Hematopoietic multipotent progenitor cell treated with erythropoietin and hydrocortisone succinate and interleukin-3 and kit ligand, for 4 days (in vitro differentiated cells): ENCODE measurements around the gene FMNL3.
A peak's percentile ranks its signal among the peaks of the same experiment; 100 is the strongest.

Experiments
- DNase-seq: peaks from one replicate; pipeline ENCODE4 v3.0.0-alpha.2; 2015

FMNL3 gene

DNA sequence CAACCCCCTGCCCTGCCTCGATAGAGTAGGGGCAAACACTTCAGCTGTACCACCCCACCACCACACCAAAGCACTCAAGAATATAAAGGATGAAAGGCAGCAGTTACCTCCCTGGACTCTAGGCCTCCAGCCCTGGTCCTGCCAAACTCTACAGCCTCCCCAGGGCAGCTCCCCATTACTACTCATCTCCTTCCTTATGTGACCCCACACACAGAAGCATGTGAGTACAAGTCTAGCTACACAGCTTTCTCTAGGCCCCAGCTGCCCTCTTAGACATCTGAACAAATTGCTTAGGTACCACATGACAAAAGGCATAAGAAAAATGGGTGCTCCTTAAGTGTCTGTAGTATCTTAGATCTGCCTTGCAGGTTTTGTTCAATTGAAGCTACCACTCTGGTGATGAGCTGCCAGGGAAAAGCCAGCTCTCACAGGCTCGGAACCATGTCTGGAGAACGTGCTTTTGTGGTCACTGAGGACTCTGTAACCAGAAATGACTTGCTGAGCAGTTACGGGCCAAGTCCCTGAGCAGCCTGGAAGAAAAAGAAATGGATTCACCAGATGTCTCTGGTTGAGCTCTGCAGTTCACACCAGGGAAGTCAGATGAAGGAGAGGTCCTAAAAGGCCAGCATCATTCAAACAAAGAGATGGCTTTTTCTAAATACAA lies 32.8 kb downstream of the FMNL3 start:
- DNase-seq = no peak

DNA sequence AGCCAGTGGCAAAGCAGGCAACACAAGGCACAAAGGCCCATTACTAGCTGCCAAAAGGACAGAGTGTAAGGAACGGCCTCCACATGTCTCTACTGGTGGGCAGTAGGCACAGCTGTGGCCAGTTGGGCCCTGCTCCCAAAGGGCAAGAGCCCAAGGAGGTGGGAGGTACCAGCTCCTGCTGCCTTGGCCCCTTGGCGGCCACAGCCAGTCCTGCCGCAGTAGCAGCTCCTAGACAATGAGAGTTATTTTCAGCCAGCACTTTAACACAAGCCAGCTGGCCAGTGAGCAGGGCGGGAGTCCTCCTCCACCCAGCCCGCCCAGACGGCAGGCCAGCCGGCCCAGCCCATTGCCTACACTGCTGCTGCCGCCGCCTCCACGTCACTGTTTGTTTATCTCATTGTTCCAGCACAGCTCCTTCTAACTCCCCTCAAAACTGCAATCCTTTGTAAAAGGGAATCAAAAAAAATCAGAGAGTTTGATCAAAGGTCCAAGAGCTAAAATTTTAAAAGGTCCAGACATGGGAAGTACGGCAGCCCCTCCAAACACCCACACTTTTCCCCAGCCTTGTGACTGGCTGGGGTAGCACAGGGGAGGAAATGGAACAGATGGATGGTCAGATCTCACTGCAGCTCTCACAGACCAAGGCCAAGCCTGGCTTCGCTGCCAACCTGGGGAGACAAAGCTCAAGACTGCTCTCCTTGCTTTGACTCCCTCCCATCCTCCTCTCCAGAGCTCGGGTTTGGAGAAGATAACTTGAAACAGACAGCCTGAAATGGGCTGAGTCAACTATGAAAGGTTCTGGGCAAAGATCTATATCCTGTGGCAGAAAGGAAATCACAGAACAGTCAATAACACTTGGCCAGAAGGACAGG lies 33.5 kb downstream of the FMNL3 start:
- peak; percentile 91 for DNase-seq

DNA sequence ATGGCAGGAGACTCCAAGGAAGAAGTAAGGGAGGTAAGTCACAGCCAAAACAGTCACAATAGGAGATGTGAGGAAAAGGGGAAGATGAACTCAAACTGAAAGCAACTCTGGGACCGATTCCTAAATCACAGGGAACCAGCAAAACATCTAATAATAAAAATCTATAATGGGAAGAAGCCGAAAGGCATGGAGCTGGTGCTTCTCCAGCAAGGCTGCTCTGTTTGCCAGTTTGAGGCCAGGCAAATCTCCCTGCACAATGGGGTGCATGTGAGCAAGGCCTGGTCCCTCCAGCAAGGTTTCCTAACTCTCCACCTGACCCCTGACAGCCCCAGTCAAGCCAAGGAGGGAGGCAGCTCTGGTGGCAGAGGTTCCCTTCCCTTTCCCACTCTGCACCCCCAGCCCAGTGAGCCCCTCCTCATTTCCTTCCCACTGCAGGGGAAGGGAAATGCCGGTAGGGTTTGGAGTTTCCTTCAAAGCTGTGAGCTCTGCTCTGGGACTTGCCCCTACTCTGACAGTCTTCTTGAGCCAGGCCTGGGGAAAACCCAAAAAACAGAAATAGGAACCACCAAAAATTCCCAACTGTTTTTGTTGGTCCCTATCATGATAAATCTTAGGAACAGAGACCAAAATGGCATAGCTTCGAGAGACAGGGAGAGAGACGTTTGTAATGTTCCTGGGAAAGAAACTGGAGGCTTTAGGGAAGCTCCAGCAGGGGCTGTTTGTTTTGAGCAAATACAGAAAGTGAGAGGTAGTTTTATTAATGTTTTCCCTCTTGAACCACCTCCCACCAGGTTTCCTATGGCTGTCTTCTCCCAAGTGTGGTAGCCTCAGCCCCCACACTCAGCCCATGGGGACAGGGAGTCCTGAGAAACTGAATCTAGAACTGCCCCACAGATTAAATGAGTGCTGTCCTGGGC lies 34.6 kb downstream of the FMNL3 start:
- no peak for DNase-seq

DNA sequence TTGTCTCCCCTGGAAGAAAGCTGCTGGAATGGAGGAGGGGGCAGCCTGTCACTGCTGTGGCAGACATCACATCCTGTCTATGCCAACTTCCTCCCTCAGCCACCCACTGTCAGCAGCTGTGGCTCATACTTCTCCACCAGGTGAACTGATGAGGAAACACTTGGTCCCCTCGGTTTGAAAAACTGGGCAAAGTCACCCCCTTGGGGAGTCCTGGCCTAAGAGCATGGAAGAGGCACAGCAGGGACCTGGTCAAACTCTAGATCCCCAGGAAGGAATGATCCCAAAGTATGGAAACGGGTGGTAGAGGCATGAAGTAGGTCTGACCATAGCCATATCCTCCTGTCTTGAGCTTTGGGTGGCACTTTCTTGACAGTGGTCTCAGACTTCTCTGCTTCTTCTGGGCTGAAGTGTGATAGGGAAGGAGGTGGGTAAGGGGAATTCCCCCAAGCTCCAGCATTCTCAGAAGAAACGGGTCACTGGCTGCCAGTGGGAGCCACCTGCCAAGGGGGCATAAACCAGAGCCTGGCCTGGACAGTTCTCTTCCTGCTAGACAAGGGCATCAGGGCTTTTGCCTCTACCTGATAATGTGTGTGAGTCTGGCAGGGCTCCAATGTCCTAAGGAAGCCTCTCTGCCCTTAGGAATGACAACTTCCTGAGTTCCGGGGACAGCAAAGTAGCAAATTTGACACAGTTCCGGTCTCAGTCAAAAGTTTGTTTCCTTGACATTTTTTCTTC lies 36.0 kb downstream of the FMNL3 start:
- peak; percentile 58 for DNase-seq

DNA sequence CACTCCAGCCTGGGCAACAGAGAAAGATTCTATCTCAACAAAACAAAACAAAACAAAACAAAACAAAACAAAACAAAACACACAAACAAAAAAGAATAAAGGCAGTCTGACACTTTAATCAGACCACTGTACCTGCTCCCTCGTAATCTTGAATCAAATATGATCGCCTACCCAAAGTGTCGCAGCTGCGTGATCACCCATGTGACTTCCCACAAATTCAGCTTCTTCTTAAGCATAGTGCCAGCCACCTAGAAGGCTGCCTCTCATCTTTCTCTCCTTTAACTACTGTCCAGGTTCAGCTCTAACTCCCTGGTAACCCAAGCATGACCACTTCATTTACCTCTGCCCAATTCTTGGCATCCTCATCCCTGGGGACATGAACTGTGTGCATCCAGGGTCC lies 37.4 kb downstream of the FMNL3 start:
- DNase-seq = no peak

- DNase-seq = no peak
Measured at GRCh38 chr12:49667325-49668090, 39.7 kb downstream of the FMNL3 start.

DNA sequence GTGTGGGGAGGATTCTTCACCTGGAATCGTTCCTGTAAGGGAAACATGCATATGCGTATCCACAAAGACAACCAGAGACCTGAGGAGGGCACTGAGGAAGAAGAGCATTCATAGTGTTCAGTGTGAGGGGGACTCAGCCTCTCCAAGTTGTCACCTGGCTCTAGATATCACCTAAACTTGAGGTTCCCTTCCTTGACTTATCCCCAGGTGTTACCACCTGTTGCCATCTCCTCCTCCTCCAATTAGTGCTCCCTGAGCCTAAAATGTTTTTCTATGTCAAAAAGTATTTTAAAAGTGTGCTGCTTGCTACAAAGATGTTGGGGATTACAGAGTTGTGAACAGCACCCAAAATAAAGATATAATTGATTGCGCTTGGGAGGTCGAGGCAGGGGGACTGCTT lies 41.0 kb downstream of the FMNL3 start:
- no peak for DNase-seq

- no peak for DNase-seq
Measured at GRCh38 chr12:49665384-49665783, 41.8 kb downstream of the FMNL3 start.

- DNase-seq = no peak
Measured at GRCh38 chr12:49664591-49665239, 42.5 kb downstream of the FMNL3 start.

- no peak for DNase-seq
Measured at GRCh38 chr12:49664167-49664566, 43.0 kb downstream of the FMNL3 start.

DNA sequence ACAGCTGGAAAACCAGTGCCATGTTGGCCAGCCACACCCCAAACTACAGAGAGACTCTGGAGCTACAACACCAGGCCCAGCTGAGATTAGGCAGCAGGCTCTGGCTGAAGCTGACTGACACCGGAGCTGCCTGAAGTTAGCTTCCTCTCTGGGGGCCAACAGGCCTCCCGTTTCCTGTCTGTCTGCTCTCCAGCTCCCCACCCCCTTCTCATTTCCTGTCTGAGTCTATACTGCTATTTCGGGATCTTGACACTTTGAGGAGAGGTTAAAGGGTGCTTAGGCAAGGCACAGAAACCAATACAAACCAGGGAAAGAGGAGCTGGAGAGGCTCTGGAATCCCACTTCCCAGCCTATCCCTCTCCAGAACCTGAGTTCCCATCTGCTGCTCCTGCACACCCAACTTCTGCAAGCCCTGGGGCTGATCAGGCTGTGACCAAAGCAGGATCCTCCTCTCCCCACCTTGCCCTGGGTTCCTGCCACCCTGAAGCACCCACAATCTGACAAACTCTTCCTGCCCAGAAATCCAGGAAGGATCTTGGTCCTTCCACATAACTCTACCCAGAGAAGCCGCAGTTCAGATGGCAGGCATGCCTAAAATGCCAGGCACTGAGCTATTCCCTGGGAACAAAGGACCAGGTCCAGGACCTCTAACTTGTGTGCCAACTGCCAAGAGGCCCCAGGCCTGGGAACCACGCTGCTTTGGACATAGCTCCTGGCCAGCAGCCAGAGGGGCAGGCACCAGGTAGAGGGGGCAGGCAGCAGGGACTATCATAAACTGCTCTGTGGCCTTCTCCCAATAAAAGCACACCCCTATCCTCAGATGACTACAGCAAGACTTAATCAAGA lies 44.0 kb downstream of the FMNL3 start:
- peak; percentile 96 for DNase-seq

GRCh38 chr12:49661746-49662145 lies 45.5 kb downstream of the FMNL3 start:
- DNase-seq = no peak

DNA sequence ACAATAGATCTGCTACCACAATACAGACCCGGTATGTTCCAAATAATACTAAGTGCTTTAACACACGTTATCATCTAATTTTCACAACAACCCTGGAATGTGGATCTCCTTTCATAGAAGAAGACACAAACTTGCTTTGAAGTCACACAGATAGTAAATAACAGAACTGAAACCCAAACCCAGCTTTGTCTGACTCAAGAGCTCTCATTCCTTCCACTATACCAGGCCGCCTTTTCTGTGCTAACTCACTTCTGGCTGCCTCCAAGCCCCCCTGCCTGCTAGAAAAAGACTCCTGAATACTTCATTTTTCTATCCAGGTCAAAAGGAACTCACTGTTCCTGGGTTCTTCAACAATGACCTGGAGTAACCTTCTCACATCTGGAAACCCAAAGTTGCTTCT lies 46.0 kb downstream of the FMNL3 start:
- DNase-seq = no peak

- no peak for DNase-seq
Measured at GRCh38 chr12:49659753-49660152, 47.5 kb downstream of the FMNL3 start.

DNA sequence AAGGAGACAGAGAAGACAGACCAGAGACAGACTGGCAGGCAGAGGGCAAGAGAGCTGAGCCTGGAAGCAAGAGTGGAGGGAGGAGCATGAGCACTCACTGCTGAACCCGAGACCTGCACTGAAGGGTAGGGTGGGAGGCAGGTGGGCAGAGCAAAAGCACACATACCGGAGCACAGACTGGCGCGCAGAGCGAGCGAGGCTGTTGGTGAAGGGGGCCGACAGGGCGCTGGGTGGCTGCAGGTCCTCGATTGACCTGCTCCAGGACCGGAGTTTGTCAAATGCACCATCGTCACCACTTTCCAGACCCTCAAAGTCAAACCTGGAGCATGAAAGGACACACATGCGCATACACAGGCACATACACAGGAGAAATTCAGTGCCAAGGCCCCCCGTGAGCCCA lies 48.9 kb downstream of the FMNL3 start:
- DNase-seq = no peak

DNA sequence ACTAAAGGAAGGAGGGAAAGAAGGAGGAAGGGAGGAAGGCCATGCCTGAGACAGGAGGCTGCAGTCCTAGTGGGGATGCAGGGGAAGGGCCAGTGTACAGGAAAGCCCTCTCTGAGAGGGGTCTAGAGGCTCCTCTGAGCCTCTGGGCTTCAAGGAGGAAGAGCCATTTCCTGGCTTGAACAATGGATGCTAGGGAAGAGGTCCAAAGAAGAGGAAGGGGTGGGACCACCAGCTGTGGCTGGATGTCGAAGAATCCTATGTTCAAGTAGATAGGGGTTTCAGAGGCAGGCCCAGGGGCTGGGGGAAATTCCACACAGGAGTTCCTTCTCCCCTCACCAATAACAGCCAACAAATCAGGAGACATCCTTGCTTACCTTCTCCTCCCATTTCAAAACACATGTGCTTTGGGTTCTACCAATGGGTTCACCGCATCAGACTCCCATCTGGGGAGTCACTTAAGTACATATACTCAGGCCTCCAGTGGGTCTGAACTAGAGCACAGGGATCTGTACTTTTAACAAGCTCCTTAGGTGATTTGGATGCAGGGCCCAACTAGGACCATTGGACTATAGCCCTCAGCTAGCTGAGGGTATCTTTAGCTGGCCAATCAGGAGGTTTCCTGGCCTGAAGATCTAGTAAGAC lies 51.5 kb downstream of the FMNL3 start:
- no peak for DNase-seq

DNA sequence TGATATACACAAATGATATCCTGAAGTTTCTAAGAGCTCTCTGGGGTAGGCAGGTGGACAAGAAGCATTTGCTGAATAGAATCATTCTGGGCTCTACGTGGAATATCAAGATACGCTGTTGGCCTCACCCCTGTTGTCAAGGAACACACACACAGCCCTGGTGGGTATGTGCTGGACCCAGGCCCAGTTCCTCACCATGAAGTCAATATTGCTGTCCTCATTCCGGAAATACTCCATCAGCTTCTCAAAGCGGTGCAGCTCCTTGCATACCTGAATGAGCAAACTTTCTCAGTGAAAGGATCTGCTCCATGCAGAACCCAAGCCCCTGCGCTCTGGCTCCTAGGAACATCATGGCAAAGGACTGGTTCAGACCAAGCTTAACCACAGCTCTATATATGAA lies 52.5 kb downstream of the FMNL3 start:
- no peak for DNase-seq

- no peak for DNase-seq
Measured at GRCh38 chr12:49652921-49653520, 54.2 kb downstream of the FMNL3 start.

- DNase-seq = no peak
Measured at GRCh38 chr12:49651855-49652254, 55.4 kb downstream of the FMNL3 start.
